DMS 273 (cell line): ENCODE measurements around the gene GNLY.

Source experiments
- DNase-seq: peaks from one replicate; lab custom pipeline; 2025; ENCODE audit not compliant: unreplicated experiment; lab: John Stamatoyannopoulos, UW

The GNLY gene

DNA sequence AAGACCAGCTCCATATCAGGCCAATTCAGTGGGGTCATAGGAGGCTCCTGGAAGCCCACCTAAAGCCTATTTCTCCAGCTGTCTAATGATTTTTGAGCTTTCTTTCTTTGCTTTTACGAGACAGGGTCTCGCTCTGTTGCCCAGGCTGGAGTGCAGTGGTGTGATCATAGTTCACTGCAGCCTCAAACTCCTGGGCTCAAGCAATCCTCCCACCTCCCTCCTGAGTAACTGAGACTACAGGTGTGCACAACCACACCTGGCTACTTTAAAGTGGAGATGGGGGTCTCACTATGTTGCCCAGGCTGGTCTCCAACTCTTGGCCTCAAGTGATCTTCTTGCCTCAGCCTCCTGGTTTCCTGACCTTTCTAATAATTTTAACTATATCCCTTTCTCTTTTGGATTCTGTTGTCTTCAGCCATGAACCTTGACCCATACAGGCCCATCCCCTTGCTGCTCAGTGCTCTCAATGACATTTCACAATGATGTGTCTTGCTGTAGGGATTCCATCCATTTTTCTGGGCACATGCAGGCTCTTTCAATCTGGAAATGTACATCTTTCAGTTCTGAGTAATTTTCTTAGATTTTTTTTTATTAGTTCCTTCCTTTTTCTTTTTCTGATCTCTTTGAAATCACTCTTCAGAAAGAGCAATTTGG lies 29.7 kb downstream of the GNLY start:
- DNase-seq: no peak

DNA sequence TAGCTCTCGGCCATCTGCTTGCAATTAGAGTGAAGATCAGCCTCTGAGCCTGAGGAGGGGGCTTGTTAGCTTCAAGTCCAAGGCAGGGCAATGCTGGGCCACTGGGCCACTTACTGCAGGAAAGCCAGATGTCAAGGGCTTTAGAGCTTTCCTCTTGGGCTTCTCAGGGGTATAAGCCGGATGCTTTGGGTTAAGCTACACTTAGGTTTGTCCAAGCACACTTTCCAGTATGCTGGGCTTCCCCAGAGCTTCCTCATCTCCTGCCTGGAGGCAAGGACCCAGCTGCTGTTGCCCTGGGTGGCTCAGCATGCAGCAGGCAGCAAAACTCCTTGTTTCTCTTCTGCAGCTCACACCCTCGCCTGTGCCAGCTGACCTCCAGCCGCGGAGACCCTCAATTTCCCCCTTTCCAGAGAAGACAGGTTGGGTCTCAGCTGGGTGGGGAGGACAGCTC lies 30.6 kb downstream of the GNLY start:
- peak; percentile 44 for DNase-seq

DNA sequence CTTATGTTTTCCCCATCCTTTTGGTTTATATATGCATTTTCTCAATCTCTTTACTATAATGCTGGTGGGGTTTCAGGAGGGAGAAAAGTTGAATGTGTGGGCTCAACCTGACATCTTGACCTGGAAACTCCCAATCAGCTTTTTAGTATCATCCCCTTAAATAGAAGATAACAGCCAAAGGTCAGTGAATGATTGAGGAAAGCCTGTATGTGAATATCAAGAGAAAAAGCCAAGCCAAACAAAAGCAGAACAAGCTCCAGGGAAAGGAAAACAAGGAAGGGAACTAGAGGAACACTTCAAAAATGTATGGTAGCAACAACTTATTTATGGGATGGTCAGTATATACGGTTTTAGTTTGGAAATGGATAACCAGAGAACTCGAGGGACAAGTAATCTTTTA lies 31.3 kb downstream of the GNLY start:
- no peak for DNase-seq

DNA sequence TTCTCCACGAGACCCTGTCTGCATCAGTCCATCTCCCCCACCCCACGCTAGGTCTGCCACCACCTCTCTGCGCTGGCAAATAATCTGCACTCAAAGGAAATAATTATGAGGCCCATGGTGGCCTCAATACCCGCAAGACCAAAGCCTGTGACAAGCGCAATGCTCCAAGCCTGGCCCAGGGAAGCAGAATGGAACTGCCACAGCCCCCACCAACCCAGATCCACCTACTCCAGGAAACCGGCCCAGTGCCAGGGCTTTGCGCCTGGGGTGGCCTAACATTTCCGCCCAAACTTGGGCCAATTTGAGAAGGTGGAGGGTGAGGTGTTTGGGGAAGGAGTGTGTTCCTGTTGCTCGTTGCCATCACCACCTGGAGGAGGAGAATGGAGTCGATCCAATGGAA lies 33.6 kb downstream of the GNLY start:
- no peak for DNase-seq

DNA sequence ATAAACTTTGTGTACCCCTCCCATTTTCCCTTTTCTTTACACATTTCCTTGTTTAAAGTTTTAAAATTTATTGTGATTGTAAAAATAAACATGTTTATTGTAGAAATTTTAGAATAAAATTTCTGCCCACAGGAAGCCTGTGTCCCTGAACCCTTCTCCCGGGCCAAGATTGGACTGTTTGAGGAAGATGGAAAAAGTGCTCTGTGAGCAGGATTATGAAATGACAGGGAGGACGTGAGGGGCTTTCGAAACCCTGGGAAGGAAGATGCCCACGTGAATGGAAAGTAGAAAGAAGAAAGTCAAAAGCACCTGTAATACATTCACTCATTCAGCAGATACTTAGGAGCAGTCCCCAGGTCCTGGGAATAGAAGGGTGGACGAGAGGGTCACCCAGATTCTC lies 34.2 kb downstream of the GNLY start:
- no peak for DNase-seq

DNA sequence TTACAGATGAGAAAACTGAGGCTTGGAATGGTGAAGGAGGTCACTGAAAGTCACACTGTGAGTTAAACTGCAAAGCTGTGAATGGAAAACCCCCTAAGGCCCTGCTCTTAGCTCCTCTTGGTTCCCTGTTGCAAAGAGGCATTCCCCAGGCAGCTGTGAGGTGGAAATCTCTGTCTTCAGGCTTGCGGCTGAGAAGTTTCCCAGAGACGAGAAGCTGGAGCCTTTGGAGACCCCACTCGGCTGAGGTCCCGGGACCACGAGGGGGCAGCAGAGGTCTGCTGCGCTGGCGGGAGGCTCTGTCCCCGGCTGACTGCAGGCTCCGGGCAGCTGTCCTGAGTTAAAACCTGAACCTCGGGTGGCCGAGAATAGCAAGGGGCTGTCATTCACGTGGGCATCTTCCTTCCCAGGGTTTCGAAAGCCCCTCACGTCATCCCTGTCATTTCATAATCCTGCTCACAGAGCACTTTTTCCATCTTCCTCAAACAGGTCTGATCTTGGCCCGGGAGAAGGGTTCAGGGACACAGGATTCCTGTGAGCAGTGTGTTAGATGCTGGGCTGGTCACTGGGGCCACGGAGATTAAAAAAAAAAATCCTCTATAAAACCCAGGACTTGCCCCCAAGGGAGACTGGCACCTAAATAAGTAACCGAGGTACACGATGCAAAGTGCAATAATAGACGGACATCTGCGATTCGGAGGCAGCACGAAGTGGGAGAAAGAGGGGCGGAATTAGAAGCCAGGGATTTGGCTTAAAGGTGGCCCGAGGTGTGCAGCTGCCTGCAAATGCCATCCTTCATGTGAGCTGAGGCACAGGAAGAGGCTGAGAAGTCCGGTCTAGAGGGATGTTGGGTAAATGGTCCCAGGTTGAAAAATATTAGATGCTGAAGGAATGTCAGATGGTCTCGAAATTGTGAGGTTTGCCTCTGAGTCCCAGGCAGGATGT lies 35.0 kb downstream of the GNLY start:
- peak; percentile 92 for DNase-seq

DNA sequence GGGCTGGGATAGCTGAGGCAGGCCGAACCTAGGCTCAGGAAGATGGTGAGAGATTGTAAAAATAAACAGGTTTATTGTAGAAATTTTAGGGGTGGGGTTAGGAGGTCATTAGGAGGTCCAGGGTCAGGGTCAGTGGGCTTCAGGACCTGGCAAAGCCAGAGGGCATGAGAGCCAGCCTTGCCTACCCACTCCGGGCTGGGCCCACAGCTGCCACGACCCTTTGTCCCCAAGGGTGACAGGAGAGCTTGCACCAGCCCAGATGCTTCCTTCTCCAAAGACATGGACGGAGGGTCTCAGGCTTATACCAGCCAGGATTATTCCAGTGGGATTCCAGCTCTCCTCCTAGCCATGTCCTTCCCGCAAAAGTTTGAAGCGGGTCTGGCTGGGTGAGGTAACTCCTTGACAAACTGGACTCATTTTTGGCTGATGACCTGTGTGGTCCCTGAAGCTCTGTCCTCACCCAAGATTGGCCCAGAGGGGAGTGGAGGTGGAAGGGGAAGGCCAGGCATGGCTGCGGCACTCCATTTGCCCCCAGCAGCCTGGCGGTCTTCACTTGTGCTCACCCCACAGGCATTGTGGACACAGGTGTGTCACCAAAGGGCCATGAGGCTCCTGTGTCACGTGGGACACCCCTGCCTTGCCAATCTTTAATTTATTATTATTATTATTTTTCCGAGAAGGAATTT lies 35.8 kb downstream of the GNLY start:
- no peak for DNase-seq

DNA sequence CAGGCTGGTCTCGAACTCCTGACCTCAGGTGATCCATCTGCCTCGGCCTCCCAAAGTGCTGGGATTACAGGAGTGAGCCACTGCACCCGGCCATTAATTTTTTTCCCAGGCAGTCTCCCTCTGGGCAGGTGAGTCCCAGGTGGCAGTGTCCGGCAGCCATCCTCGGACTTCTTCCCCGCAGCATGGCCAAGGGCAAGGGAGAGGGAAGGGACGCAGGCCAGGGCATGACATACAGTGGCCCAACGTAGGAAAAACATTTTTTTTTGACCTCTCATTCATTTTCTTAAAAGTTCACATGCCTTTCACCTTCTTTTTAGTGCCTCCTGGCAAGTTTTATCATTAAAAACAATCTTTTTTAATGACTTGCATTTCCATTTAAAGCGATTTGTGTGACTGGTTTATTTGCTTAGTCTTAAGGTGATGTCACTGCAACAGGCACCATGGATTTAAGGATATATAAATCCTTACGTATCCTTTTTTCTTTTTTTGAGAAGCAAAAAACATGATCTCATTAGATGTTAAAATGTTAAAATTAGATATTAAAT lies 36.6 kb downstream of the GNLY start:
- no peak for DNase-seq

DNA sequence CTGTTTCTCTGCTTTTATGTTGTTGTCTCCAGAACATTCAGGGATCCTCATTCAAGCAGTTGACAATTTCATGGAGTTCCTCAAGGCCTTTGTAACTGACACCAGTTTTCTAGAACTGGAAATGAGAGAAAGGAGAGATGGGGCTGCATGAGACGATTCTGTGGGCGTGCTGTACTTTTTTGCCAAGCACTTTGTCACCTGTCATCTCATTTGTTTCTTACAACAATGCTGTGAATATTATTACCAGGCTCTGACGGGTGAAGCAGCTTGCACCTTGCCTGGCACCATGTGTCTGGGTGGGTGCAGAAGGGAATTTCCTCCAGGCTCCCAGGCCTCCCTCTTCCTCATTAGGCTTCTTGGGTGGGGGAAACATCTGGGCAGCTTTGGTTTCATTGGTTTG lies 37.4 kb downstream of the GNLY start:
- DNase-seq: no peak

DNA sequence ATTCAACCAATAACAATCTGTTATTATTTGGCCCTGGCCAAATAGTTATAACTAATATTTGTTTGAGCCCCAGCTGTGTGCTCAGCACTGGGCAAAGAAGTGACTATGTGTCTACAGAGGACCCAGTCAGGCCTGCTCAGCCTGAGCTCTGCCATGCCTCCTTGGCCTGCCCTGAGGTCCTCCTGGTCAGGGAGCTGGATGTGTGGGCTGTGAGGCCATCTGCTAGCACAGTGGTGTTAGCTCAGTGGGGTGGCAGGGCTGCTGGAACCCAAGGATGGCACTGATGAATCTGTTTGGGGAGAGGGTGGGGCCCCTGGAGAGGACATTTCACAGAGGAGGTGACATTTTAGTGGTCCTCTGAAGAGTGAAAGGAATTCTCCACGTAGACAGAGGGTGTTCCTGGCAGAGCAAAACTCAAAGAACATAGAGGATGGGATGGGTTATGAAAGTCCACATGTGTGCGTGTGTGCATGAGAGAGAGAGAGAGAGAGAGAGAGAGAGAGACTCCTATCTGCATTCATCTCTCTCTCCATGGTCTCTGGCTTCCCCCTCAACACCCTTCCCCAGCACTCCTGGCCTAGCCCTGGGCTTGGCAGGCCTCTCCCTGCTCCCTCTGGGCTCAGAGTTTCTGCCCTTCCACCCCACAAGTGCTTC lies 38.4 kb downstream of the GNLY start:
- DNase-seq: no peak

DNA sequence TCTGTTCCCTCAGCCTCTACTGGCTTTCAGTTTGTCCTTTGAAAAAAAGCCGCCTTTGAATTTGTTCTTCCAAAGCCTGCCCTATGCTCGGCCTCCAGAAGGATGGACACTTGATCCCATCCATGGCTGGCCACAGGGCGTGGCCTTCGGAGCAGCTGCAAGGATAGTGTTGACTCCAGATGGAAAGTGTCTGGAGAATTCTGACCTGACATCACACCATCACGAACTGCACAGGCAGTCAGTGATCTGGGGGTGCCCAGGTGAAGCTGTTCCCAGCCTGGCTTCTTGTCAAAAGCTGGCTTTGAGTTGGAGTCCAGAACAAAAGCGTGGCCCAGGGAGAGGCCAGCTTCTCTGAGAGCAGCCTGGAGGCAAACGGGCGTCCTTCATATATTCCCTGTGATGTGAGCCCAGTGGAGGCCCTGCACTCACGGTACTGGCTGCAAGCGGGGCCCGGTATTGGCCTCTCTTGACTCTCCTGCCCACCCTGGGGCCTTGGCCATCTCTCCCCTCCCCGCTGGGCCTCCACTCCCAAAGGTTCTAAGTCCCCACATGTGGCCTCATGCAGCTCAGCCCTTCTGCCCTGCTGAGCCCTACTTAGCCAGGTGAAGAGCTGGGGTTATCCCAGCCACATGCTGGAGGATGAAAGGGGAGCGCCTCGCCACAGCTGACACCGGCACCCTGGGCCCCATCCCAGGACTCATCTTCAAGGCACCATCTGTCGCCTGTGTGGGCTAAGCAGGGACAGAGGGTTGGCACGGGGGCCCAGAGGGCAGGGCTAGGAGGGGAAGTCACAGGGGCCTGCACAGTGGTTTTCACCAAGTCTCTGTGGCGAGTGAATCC lies 39.2 kb downstream of the GNLY start:
- DNase-seq: peak; percentile 86

DNA sequence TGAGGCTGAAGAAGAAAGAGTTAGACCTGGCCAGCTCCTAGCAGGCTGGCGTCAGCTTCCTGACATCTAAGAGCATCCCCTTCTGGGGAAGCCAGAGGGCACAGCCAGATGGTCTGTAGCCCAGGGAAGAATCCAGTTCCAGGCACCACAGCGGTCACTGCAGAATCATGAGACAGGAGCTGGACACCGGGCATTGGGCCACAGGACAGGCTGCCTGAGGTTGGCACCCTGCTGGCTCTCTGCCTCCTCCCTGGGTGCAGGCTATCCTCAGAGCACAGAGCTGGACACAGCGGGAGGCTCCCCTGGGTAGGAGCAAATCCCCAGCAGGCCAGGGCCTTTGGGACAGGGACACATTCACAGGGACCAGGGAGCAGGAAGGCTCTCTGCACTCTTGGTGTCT lies 39.9 kb downstream of the GNLY start:
- DNase-seq: peak; percentile 86

DNA sequence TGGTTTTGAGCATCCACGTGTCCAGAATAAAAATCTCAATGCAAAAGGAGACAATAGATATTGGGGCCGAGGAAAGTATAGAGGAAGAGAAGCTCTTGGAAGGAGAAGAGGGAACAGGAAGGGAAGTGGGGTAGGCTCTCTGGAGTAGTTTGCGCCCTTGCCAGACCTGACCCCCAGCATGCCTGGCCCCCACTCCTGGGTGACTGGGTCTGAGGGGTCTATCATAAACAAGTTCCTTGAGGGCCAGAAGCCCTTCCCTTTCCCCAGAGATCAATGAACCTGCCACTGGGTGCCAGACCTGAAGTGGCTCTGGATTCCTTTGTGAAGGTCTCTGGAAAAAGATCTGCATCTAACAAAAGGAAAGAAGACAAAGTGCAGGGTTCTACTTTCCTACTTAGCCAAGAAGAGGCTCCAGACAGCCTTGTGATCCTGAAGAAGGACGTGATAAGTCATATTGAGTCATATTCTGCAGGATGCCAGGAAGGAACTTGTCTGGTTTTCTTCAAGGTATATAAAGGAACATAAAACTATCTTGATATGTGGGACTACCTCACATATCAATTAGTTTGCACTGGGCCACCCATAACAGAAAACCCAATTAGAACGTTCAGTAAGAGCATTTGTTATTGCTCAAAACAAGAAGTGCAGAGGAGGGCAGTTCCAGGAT lies 40.9 kb downstream of the GNLY start:
- DNase-seq: no peak

DNA sequence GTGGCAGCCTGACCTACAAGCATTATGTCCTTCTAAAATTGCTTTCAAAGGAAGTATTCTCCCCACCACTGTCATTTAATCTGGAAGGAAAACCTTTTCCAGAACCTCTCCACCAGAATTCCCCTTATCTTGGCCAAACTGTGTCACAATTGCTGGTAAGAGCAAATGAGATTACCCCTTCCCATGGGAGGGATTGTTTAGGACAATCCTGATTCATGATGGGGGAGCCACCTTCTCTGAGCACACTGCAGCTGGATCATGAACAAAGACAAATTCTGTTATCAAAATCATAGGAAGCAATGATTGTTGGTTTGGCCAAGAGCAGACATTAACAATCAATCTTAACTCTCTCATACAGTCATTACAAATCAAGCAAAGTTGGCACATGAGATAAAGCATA lies 41.5 kb downstream of the GNLY start:
- DNase-seq: no peak

DNA sequence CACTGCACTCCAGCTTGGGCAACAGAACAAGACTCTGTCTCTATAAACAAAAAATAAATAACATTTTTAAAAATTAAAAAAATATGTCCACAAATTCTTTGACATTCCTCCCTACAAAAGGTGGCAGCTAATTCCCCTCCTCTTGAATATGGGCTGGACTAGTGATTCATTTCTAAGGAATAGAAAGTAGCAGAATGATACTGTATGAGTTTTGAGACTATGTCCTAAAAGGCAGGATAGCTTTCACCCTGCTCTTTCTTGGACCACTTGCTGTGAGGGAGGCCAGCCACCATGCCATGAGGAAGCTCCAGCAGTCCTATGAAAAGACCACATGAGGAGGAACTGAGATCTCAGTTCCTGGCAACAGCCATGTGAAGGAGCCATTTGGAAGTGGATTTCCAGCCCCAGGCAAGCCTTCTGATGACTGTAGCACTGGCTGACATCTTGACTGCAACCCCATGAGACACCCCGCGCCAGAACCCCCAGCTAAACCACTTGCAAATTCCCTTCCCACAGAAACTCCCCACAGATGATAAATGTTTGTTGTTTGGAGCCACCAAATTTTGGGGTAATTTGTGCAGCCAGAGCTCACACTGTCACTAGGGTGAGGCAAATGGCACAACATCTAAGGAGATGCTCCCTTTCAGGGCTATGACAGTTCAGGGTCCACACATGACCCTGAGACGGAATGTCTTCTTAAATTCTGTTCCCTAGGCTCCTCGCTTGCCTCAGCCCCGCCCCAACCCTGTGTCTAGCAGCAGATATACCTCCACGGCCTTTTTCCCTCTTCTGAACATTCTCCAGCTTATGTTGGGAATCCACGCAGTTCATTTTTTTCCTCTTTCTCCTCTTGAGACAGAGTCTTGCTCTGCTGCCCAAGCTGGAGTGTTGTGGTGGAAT lies 42.5 kb downstream of the GNLY start:
- no peak for DNase-seq

DNA sequence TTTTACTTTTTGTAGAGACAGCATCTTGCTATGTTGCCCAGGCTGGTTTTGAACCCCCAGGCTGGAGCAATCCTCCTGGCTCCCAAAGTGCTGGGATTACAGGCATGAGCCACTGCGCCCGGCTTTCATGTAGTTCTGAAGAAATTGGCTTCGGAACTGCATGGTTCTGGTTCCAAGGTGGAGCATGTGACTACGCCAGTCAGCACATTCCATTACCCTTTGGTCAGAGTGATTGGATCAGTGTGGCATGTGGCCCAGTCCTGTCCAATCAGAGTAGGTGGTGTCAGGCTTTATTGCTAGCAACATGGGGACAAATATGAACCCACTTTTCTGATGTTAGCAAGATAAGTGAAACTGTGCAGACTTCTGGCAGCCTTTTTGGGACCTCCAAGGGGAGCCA lies 43.3 kb downstream of the GNLY start:
- no peak for DNase-seq

DNA sequence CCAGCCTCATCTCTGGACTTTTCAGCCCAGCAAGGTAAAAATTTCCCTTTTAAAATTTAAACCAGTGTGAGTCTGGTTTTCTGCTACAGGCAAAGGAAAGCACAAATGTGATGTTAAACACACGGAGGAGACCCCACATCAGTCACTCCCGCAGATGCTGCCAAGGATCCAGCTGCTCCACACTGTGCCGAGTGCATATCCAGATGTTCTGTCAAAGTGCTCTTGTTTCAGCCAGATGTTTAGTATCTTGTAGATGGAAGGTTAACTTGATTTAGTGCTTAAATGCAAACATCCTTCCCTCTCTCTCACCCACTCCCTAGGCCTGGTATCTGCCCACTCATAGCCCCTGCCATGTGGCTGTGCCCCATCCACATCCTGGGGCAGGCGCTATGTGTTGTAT lies 43.8 kb downstream of the GNLY start:
- DNase-seq: no peak

DNA sequence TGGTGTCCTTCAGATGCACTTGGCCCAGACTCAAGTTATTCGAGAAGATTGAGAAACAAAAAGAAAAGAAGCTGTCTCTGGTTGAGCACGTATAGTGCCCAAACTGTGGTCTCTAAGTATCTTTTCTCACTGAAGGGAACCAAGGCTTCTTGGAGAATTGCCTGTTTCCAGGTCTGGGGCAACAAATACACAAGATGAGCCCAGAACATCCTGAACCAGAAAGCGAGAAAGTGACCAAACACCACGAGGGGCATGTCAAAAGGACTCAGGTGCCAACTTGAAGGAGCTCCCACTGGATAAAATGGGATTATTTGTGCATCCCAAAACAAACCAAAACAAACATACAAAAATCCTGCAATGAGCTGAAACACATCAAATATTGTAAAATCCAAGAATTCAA lies 46.0 kb downstream of the GNLY start:
- DNase-seq: no peak
